Astrocyte of the spinal cord (primary cell): Measurements from ENCODE around the gene FBXL2.

Source experiments
- DNase-seq: peaks from one replicate; pipeline ENCODE4 v3.0.0; 2011; ENCODE audit warnings: low read depth, low spot score
- H3K4me3 ChIP-seq: 2 replicates; pipeline ENCODE4 v1.5.1; 2011; ENCODE audit warnings: low read depth, mild to moderate bottlenecking, low read length, moderate library complexity
- CTCF ChIP-seq: IDR thresholded peaks from 2 replicates; pipeline ENCODE4 v1.5.1; 2012; ENCODE audit warnings: low read depth, mild to moderate bottlenecking, low read length, inconsistent platforms
- in situ Hi-C: cut with HindIII; loops from 2 replicates; pipeline ENCODE4 v1.10.0; 2017; ENCODE audit warnings: low sequenced_read_pairs

Gene FBXL2

GRCh38 chr3:33419948-33420347 is 142.7 kb downstream of the FBXL2 start:
- no peak for DNase-seq
- in situ Hi-C loops, result no loop called here
- H3K4me3 ChIP-seq, result no peak overlapping the region
- TF ChIP-seq CTCF, result no peak

- in situ Hi-C loops, result no loop called here
- DNase-seq, result no peak
- TF ChIP-seq CTCF, result peak; percentile 13
- no peak overlapping the region for H3K4me3 ChIP-seq
These were observed 143.7 kb downstream of the FBXL2 start for GRCh38 chr3:33420966-33421365.

GRCh38 chr3:33424606-33425452 is 147.6 kb downstream of the FBXL2 start:
- in situ Hi-C loops, result no loop called here
- H3K4me3 ChIP-seq, result no peak overlapping the region
- TF ChIP-seq CTCF, result no peak
- no peak for DNase-seq

GRCh38 chr3:33425453-33425852 is 148.2 kb downstream of the FBXL2 start:
- DNase-seq, result peak; percentile 10
- H3K4me3 ChIP-seq, result no peak overlapping the region
- in situ Hi-C loops, result no loop called here
- no peak for TF ChIP-seq CTCF

- TF ChIP-seq CTCF, result no peak
- DNase-seq, result peak; percentile 44
- in situ Hi-C loops, result no loop called here
- H3K4me3 ChIP-seq, result no peak overlapping the region
These were observed 148.8 kb downstream of the FBXL2 start for GRCh38 chr3:33426068-33426467.

GRCh38 chr3:33426630-33427317 is 149.5 kb downstream of the FBXL2 start:
- in situ Hi-C loops, result no loop called here
- TF ChIP-seq CTCF, result no peak
- no peak for DNase-seq
- no peak overlapping the region for H3K4me3 ChIP-seq
